Activated T-cell treated with anti-CD3 and anti-CD28 coated beads for 24 hours (primary cell): ENCODE results near the gene FOXO1.

Experiments
- DNase-seq: peaks from one replicate; pipeline ENCODE4 v3.0.0-alpha.2; 2020; ENCODE audit warnings: low read depth

Gene FOXO1

DNA sequence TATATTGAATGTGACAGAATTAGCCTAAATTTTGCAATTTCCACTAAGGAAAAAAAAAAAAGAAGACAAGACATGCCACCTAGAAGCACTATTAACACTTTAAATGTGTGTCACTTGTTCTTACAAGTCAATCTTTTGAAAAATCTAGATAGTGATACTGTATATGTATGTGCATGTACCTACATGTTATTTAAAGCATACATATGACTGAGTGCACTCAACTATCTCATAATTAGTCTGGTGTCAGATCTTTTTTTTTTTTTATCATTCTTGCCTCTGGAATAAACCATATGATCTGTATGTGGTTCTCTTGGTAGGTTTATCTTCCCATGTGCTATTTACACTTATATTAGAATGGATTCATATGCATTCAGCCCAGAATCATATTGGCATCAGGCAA, 62.3 kb downstream of the FOXO1 start:
- no peak for DNase-seq

DNA sequence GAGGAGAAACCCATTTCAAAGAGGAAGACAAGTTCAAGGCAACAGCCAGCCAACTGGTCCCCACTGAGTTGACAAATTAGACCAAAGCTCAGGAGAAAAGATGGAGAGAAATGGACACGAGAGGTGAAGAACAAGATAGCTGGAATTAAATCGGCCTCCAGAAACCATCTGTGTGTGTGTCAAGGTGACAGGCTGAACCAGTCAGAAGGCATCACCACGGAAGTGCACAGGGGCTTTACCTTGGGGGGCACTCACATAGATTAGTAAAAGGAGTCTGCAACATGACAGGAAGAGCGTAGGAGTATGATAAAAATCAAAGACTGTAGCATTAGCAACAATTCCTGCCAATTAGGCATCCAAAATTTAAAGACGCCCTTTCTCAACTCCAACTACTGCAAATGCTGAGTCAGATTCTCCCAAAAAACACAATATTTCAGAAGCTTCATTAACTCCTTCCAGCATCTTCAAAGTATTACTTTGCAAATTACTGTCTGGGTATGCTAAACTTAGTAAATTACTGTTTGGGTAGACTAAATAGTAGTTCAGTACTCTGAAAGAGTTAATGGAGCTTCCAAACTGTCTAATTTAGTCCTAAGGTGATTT, 66.2 kb downstream of the FOXO1 start:
- DNase-seq, result no peak

DNA sequence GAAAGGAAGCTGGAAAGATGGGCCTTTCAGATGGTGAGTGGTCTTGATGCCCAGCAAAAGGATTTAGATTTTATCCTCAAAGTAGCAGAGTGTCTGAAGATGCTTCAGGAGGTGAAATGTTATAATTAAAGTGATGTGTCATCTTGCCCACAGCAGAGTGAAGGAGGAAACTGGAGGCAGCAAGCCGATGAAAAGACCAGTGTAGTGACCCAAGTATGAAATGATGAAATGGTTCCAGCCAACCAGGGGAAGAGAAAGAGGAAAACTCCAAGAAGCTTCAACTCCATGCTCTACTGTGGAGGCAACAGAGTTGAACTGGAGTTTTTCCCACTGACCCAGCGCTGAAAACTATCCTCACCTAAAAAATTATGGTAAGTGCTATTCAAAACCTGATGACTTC, 66.7 kb downstream of the FOXO1 start:
- DNase-seq, result no peak

DNA sequence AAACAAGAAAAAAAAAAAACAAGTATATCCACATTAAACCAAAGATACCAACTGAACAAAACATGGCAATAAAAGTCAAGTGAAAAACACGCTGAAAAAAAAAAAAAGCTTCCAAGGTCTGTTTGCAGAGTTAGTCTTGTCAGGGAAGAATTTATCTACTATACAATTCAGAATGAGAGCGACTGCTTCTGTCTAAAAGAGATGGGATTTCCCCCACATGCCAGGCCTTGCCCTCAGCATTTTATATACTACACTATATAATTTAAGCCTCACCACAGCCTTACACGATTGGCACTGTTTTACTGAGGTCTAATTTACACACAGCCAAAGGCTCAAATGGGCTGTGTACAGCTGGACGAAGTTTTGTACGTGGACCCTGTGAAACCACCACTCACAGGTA, 67.3 kb downstream of the FOXO1 start:
- no peak for DNase-seq

DNA sequence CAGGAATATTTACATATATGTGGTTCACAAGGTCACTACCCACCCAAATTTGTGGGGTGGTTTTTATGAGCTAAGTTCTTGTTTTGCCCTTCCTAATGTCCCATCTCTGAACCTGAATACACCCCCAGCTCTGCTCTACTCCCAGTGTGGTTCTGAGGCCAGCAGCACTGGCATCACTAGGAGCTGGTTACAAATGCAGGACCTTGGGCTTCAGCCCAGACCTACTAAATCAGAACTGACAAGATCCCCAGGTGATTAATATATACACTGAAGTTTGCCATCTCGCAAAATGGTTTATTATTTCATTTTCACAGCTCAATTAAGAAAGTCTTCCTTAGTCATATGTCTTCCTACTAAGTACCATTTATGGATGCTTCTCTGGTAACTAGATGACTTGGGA, 67.9 kb downstream of the FOXO1 start:
- no peak for DNase-seq

DNA sequence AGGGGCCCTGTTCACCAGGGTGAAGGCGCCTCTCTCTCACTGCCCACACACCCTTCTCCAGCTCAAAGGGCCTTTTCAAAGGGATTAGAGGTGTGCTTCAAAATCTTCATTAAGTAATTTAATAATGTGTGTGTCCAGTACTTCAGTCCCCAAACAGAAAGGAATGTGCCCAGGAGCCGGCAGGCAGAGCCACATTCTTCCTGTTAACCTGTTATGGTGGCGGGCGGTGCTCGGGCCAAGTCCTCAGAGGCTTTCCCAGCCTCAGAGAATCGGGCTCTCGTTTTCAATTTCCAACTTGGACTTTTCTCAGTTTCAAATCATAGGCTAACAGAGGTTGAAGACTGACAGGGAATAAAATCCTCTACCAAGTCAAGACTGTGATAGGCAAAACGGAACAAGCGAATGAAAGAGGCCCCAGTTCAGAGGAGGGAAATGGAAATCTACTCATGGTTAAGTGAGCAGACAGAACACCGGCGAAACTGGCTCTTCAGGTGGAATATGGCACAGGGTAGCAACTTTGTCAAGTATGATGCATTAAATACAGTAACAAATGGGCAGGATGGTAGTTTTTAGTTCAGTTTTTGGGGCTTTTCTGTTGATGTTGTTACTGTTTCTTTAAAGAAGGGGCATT, 68.6 kb downstream of the FOXO1 start:
- no peak for DNase-seq

DNA sequence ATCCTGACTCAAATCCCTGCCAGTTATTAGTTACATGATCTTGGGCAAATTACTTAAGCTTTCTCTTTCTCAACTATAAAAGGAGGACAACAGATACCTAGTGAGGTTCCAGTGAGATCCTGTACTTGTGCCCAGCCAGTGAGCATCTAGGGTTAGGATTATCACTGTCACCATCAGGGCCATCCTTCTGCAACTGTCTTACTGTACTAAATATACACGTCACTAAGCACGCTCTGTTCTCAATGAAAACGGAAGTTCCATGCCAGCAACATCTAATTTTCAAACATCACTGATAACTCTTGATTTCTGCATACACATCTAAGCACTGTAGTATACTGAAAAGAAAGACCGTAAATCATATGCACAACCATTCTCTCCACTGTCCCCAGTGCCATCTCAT, 70.0 kb downstream of the FOXO1 start:
- DNase-seq, result no peak

DNA sequence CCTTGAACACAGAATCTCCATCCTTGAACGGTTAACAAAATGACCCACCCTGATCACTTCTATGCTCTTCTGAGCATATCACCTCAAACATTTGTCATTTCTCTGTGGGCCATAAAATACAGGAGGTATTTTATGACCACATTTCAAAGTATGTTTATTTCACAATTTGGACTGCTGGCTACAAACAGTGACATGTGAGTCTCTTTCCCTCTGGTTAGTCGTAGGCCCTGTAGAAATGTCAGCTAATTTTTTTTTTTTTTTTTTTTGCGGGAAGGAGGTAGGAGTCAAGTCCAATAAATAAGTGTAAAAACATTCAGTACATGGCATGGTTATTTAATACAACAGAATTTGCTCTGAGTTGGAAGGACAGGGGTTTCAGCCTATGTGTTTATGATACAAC, 70.7 kb downstream of the FOXO1 start:
- no peak for DNase-seq

DNA sequence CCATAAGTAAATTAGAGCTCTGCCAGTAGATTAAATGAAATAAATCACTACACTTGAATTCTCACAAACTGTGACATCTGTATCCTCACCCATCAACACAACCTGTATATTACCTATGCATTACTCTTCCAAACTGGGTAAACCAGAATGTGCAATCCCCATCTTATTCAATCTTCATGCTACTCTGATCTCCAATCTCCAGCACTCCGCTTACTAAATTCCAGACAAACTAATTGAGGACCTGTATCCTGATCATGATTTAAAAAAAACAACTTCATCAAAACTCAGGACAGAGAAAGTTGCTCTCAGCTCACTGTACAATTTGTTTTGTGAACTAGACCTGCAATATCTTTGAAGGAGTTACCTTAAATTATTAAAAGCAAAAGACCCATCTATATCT, 74.4 kb downstream of the FOXO1 start:
- no peak for DNase-seq

DNA sequence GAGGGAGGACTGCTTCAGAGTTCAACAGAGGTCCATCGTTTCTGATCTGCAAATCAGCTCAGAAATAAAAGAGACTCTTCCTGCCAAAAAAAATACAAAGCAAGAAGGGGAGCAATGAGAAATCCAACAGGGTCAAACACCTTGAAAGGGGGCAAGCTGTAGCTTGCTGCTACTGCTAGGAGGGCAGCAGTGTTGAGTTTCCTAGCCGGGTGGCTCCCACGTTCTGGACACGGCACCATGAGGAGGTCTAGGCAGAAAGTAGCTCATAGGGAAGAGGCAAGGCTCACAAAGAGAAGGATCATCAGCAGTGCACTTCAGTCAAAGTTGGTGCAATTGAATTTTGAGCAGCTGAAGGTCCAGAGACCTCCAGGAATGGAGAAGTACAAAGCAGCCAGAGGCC, 75.3 kb downstream of the FOXO1 start:
- no peak for DNase-seq

DNA sequence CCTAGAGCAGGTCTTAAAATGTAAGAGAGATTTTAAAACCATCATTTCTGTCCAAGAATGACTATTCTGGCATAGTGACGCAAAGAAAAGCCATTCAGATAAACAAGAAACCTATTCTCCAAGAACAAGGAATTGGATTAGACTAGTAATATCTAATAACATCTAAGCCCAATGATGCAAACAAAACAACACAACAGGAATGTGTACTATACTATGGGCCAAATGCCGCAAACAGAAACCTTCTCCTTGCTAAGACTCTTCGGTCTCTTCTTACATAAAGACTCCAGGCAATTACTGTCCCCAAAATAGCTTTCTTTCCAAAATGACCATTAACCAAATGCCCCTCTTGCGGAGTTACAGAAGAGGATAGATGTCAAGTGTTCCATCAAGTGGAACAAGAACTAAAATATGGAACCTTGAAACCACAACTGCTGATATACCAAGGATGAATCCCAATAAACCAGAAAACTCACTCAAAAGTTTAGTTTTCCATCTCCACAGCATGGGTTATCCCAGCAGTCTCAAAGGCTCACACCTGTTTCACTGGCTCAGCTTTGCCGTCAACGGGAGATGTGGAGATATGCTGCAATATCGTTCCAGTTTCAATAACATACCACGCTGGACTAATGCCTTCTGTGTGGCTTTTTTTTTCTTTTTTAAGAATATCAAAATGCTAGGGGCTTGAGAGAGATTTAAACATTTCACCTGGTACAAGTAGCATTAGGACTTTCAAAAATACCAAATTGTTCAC, 76.2 kb downstream of the FOXO1 start:
- DNase-seq, result no peak

DNA sequence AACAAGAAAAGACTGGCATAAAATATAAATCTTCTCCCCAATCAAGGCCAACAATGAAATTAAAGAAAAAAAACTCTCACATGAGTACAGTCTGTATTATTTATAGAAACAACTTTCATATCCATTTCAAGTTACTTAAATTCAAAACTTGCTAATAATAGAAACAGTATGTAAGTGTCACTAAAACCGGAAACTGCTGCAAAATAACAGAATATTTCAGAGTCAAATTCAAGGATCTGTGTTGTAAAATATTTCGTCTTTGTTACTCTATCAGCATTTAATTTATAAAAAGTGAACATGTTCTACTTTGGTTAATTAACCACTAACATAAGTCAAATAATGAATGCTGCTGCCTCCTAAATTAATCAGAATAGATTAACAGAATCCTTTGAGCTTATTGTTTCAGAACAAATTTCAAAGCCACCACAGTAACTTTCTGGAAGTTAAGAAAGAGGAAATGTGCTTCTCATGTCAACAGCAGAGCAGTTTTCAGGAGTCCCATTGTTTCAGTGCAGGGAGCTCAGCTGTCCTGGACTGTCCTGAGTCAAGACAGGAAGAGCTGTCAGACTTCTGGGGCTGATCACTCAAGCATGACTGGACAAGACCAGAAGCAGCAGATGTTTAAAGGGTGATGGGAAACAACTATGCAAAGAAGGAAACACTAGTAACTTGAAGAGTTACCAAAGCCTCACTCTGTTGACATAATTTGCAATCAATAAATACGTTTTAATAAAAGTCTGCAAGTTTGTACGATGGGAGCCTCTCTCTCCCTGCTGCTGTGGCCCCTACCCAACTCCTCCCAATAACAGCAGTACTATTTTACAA, 76.9 kb downstream of the FOXO1 start:
- DNase-seq, result no peak

DNA sequence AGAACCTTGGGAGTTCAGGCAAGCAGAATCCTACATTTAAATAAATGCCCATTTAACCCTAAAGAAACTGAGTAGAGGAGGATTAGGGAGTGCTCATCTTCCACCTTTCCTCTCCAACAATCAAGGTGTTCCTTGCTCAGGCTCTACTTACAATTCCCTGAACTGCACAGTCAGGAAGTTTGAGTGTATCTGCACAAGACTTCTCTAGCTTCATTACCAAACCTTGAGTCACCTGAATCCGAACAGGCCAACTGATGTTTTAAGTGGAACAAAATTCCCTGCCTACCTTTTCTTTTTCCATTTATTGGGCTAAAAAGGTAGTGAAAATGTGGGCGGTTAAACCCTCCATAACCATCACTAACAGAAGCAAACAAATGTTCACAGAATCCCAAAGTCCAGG, 78.3 kb downstream of the FOXO1 start:
- DNase-seq, result no peak

DNA sequence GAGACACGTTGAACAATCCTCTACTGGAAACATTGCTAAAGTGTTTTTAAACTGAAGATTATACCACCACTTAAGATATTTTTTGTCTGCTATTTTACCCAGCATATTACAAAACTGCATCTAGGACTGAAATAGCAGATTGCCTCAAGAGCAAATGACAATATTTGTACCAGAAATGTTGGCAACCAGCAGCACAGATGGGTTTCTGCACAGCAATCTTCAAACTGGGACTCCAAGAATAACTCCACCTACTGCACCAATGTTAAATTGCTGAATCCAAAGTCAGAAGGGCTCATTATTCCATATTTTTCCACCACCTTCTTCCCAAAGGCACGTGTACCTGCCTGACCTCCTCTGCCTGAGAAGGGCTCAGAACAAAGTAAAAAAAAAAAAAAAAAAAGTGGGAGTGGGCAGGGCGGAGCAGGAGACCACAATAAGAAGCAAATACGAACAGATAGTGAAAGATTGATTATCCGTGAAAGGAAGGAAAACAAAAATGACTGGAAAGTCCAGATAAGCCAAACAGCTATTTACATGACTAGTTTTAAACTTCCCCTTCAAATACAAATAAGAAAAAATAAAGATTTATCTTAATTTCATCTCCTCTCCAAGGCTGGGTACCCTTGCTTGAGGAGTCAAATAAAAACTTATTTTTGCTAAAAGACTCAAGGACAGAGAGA, 79.4 kb downstream of the FOXO1 start:
- DNase-seq, result no peak

DNA sequence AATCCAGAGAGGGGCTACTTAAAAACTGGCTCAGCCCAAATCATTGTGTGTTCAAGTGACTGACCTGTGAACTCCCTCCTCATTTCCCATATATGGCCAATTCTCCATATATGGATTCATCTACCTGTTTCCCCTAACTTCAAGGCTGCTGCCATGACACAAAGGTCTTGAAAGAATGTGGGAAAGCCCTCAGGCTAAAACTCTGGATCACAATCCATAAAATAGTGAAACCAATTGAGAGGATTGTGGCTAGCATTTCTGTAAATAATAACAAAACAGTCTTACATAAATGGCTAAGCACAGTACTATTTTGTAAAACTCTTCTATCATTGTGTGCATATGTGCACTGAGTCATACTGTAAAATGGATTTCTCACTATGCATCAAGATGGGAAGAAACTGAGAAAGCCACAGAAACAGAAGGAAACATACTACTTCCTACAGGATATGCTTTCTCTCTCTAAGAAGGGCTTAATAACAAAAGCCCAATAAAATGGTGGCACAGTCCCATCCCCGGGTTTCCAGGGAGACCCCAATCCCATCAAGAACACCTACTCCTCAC, 80.5 kb downstream of the FOXO1 start:
- DNase-seq, result no peak

DNA sequence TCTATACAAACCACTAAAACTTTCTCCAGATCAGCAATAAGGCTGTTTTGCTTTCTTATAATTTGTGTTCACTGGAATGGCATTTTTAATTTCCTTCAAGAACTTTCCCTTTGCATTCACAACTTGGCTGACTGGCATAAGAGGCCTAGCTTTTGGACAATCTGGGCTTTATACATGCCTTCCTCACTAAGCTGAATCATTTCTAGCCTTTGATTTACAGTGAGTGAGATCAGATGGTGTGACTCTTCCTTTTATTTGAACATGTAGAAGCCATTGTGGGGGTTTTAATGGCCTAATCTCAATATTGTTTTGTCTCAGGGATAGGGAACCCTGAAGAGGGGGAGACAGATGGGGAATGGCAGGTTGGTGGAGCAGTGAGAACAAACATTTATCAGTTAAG, 82.7 kb downstream of the FOXO1 start:
- DNase-seq, result no peak

DNA sequence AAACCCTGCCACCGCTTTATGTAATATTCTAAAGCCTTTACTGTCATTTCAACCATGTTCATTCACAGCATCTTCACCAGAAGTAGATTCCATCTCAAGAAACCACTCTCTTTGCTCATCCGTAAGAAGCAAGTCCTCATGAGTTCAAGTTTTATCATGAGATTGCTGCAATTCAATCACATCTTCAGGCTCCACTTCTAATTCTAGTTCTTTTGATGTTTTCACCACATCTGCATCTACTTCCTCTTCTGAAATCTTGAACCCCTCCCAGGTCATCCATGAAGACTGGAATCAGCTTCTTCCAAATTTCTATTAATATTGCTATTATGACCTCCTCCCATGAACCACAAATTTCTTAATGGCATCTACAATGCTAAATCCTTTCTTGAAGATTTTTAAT, 83.9 kb downstream of the FOXO1 start:
- no peak for DNase-seq

DNA sequence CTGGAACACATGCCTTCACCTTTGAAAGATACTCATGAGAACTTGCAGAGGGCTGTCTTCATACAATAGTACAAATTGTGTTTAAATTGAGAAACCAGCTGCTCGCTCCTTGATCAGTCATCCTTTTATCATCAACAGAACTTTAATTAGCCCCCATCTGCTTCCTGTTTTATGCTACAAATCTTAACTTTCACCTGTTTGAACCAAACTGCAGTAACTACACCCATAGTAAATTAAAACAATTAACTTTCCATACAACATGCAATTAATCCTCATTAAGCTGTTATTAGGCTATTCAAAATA, 85.2 kb downstream of the FOXO1 start:
- DNase-seq, result no peak

DNA sequence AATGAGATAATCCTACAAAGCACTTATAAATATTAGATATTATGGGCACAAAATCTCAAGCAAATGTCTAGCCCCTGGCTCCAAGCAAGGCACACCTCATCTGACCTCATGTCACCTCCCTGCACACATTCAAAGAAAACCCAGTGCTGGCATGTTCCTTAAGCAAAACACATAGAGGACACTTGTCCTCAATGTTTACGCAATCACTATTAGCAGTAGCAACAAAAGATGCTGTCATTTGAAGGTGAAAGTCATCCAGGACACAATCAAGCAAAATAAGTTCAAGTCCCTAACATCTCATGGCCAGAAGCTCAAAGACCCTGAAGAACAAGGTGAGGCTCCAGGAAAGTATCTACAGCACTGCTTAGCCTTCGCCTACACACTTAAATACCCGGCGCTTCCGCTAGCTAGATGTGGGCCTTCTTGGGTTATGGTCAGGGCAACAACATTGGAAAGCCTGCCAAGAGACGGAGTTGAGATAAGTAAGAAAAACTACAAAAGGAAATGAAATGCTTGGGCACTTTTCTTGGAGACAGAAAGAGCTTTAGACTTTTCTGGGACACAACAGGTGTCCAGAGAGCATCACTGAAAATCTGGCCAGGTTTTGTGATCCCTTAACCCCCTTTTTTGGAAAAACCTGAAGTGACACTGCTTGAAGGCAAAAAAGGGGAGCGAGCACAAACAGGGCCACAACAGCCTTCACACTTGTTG, 85.7 kb downstream of the FOXO1 start:
- DNase-seq, result no peak

DNA sequence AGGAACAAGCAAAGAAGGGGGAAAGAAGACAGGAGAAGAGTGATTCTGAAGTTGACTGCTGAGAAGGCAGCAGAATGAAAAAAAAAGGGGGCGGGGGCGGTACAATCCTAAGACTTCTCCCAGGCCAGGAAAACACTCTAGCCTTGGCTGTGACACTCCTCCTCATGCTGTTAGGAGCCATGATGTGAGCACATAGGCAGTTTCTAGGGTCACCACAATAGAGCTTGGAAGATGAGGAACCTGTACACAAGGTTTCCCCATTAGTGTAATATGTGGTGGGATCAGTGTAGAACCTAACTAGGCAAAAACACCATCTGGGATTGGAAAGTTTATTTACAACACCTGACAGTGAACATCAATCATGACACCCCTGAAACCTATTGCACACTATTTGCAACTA, 86.9 kb downstream of the FOXO1 start:
- no peak for DNase-seq

DNA sequence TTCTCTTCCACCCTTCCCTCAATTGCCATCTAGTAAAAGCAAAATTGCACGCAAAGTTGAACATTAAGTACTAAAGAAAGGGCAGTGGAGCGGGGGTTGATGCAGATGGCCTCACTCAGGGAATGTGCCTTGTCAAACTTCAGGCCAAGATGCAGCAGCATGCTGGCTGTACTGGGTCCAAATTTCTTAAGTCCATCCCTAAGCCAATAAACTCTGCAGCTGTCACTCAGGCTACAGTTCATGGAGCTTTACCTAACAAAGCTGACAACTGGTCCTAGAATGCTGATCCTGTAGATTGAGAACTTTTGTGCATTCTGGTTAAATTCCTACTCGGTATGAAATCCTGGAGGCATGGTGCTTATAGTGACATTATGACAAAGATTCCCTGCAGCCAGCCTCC, 88.4 kb downstream of the FOXO1 start:
- no peak for DNase-seq

DNA sequence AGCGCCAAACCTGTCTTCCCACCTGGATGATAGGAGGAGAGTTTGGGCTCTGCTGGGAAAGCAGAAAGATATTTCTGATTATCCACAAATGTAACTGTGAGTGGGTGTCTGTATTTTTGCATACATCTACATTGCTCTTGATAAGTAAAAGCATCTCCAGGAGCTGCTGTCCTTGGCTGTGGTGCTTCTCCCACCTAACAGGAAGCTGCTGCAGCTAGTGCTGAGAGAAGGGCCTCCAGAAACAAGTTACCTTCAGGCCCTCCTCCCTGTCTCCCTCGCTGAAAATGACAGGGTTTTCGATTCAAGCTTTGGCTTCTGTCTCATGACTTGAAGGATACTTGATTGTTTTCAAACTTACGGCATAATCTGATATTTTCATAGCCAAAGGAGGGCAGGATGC, 90.1 kb downstream of the FOXO1 start:
- DNase-seq, result no peak
